Measurements from ENCODE around the gene NRTN.

- no peak for TF ChIP-seq TAF1 (IDR thresholded peaks at IDR 0.05; ENCODE audit: borderline replicate concordance, insufficient read depth, low read length)
- no peak for TF ChIP-seq POLR2AphosphoS5 (IDR thresholded peaks at IDR 0.05; ENCODE audit: low read depth, low read length)
- no peak for TF ChIP-seq REST (IDR thresholded peaks at IDR 0.05; ENCODE audit: insufficient read depth in 1 of 2, low read depth in 2 of 2, low read length in 2 of 2)
- TF ChIP-seq FOXP2 (optimal IDR thresholded peaks at IDR 0.05; ENCODE audit: borderline replicate concordance, extremely low read depth, extremely low read length, insufficient read depth), result no peak
Measured at GRCh38 chr19:5850743-5851293, 46.0 kb downstream of the NRTN start.

Measured in PFSK-1 (cell line).